GM15510 (cell line): ENCODE results near the gene SLC35A4.

ENCODE experiments used
- POLR2A ChIP-seq: IDR thresholded peaks from 3 replicates; pipeline ENCODE4 v1.6.1; 2011; ENCODE audit warnings: borderline replicate concordance; ENCODE audit not compliant: insufficient read length; ENCODE audit errors: extremely low read depth

The SLC35A4 gene

DNA sequence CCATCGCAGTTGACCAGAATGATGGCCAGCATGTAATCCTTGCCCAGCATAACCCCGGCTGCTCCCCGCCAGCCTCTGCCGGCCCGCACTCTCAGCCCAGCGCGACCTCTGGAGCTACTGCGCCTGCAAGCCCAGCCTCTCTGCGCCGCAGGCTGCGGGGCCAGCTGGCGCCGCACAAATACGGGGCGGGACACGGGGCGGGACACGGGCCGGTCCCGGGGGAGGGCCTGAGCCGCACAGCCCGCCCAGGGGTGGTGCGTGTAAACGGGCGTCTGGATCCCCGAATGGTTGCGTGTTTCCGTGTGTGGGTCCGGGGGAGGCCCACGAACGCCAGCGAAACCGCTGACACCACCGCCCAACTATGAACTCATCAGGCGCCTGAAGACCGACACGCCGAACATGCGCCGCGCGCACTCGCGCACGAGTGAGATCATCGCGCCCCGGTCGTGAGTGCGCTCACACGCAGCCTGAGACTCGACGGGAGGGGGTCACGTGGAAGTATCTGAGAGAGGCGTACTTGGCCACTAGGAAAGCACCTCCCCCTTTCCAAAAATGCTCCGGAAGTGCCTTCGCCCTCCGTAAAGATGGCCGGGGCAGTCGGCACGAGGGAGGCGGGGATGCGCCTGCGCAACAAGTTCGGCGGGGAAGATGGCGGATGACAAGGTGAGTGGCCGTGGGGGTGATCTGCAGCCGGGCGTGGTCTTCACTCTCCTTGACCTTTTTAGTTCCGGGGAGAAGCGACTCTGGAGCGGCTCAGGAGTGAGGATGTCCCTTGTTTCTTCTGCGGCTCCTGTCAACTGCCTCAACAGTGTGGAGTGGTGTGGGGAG is at the start of gene SLC35A4, which contains the start of gene APBB3:
SLC35A4 (plus strand) TSS at position 633 of the 828 bp plus-strand sequence. CDS start 2,342 bp downstream, outside the sequence.
APBB3 (minus strand) TSS at position 403 of the 828 bp plus-strand sequence; CDS start at position 50, 353 bp downstream.
- TF ChIP-seq POLR2A, result peak; percentile 88

DNA sequence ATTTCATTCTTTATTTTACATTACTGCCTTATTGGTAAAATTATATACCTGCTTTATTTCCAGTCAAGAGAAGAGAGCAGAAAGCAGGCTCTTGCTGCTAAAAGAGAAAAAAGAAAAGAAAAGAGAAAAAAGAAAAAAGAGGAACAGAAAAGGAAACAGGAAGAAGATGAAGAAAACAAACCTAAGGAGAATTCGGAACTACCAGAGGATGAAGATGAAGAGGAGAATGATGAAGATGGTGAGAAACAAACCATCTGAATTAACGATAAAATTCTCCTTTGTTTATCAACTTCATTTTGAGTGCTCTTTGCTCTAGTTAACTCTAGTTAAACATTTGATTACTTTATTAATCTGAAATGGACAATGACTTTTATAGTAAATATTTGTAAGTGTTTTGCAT is 40.6 kb upstream of the SLC35A4 start:
- no peak for TF ChIP-seq POLR2A

DNA sequence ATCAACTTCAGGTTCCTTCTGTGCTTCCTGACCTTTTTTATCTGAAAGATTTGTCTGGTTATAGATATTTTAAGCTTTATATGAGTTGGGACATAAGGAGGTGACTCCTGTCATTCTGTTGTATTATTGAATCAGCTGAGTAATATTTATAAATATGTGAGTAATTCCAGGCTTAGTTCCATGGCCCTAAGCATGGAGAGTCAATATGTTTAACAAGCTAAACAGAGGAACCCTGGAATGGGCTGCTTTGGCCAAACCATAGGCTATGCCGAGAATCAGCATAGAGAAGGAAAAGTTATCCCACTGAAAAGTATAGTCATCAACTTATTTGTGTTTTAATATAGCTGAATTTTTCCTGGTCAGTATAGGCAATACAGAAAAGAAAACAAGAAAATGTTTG is 24.4 kb upstream of the SLC35A4 start:
- no peak for TF ChIP-seq POLR2A

GRCh38 chr5:140542972-140543371 is 21.7 kb upstream of the SLC35A4 start:
- no peak for TF ChIP-seq POLR2A

- no peak for TF ChIP-seq POLR2A
Measured at GRCh38 chr5:140544986-140545385, 19.6 kb upstream of the SLC35A4 start.

DNA sequence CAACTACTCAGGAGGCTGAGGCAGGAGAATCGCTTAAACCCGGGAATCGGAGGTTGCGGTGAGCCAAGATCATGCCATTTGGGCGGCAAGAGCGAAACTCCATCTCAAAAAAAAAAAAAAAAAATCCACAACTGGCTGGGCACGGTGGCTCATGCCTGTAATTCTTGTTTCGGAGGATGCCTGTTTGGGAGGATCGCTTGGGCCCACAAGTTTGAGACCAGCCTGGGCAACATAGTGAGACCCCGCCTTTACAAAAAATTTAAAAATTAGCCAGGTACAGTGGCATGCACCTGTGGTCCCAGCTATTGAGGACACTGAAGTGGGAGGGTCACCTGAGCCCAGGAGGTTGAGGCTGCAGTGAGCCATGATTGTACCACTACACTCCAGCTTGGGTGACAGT is 19.0 kb upstream of the SLC35A4 start:
- TF ChIP-seq POLR2A, result no peak

GRCh38 chr5:140546851-140547507 is 17.6 kb upstream of the SLC35A4 start:
- no peak for TF ChIP-seq POLR2A

DNA sequence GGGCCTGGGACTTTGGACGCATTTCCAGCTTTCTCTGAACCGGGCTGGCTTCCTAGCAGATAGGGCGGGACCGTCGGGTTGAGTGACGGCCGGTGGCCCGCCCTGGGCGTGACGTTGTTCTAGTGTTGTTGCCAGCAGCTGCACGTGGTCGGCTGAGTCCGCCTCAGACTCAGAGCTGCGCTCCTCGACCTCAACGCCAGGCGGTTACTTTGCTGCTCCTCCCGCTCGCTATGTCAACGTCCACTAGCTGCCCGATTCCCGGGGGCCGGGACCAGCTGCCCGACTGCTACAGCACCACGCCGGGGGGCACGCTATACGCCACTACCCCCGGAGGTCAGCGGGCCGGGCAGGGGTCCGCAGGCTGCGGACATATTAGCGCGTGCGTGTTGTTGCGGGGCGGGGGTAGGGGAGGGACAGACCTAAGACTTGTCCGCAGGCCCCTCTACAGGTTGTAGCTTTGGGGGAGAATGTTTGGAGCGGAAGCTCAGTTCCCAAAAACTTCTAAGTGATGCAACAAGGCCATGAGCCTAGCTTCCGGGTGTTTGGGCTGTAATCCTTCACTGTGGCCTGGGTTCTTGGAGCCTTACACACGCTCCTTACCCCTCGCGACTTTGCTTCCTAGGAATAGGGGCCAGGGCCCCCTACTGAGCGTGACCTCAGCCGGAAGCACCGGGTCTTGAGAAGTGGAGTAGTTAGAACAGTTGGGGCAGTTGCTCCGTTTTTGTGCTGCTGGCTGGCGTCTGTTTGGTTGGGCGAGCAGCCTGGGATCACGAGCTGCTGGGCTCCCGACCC is 16.9 kb upstream of the SLC35A4 start, which contains the start of gene EIF4EBP3:
EIF4EBP3 (plus strand) TSS at position 155 of the 792 bp plus-strand sequence; CDS start at position 231, 76 bp downstream.
- peak; percentile 48 for TF ChIP-seq POLR2A

DNA sequence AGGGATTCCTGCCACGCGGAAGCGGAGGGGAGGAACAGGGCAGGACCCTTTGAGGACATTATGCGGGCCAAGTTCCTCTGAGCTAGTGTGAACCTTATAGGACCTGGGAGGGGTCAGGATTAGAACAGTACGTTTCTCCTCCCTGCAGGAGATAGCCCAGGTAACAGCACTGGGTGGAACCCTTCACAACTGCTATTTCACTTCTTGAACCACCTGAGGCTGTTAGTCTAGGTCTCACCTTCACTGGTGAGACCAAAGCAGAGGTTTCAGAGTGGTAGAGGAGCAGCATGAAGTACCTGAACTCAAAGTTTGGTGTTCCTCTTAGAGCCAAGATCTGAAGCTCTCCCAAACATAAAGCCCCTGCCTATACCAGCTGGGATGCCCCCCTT is 16.3 kb upstream of the SLC35A4 start:
- TF ChIP-seq POLR2A, result no peak

DNA sequence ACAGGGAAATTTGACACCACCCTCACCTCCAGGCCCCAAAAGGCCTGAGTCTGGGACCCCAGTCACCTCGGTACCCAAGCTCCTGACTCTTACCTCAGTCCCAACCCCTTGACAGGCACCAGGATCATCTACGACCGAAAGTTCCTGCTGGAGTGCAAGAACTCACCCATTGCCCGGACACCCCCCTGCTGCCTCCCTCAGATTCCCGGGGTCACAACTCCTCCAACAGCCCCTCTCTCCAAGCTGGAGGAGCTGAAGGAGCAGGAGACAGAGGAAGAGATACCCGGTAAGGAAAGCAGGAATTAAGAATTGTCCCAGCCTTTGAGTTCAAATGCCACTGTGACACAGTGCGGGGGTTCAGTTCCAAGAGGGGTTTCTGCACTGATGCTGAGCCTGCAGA is 15.8 kb upstream of the SLC35A4 start:
- no peak for TF ChIP-seq POLR2A

GRCh38 chr5:140549237-140550144 is 15.1 kb upstream of the SLC35A4 start:
- no peak for TF ChIP-seq POLR2A

GRCh38 chr5:140550147-140551079 is 14.2 kb upstream of the SLC35A4 start:
- TF ChIP-seq POLR2A, result no peak

DNA sequence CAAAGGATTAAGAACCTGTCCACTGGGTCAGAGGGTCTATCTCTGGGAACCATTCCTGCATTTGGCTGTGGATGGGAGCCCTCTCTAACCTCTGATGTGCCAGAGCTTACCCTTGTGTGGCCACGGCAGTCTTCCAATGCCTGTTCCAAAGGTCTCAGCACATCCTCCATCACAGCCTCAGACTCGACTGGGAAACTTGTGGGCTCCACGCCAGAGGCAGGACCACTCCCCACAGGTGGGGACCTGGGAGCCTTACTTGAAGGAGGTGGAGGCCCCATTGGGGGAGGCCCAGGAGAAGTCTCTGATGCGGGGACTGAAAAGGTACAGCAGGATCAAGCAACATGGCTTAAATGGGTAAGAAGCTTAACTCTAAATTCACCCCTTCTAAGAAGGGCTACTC is 12.8 kb upstream of the SLC35A4 start:
- TF ChIP-seq POLR2A, result no peak
